Endothelial cell of umbilical vein (primary cell): ENCODE data around the gene ABLIM2. TPM values are rescaled to one million over a fixed set of nuclear protein-coding genes. Genes with fewer than 3 reads are reported as not detected.

Experiments used
- BruUV-seq: library from RNA; stranded (reverse); fragments of 400-500 nt; replicated peaks from 2 replicates; lab custom pipeline; 2021; lab: Mats Ljungman, UMichigan
- CTCF ChIA-PET: fragments of 300-600, 350-600 bp; sonication (Branson Sonifier 250); formaldehyde crosslinking; loops from one replicate; lab custom pipeline; 2021; ENCODE audit warnings: antibody characterized with exemption, inconsistent platforms; lab: Charles Lee
- POLR2A ChIA-PET: fragments of 300-600, 350-600 bp; sonication (Branson Sonifier 250); formaldehyde crosslinking; loops from one replicate; lab custom pipeline; 2021; ENCODE audit warnings: antibody characterized with exemption, inconsistent platforms; lab: Charles Lee
- DNase-seq: peaks from one replicate; pipeline ENCODE4 v3.0.0-alpha.2; 2011; ENCODE audit warnings: low read depth, low spot score
- FAIRE-seq: peaks from 2 replicates; lab custom pipeline; 2011; peaks lifted over from hg19 to GRCh38; lab: Jason Lieb, UNC
- H2AFZ ChIP-seq: 2 replicates; pipeline ENCODE4 v1.6.0; 2012; ENCODE audit warnings: low read depth, low read length, control low read depth, inconsistent platforms
- H3K27ac ChIP-seq: 2 replicates; pipeline ENCODE4 v1.5.1; 2011; ENCODE audit warnings: low read depth, mild to moderate bottlenecking, control low read depth, low read length, moderate library complexity; ENCODE audit not compliant: insufficient read depth
- H3K27me3 ChIP-seq, 2 experiments: 2 replicates each; pipeline versions ENCODE4 v1.6.0 to v1.6.1; 2011; ENCODE audit warnings: low read length in 2 of 2, mixed read lengths in 1 of 2; ENCODE audit not compliant: control insufficient read depth in 2 of 2, insufficient read depth in 2 of 2
- H3K36me3 ChIP-seq, 2 experiments: 2 replicates in 1 of 2; 3 replicates in 1 of 2; pipeline ENCODE4 v1.5.1; 2011; ENCODE audit warnings: low read length in 2 of 2, mild to moderate bottlenecking in 1 of 2, moderate library complexity in 1 of 2; ENCODE audit not compliant: control insufficient read depth in 2 of 2, insufficient read depth in 2 of 2; ENCODE audit errors: extremely low read depth in 1 of 2
- H3K4me1 ChIP-seq: 3 replicates; pipeline ENCODE4 v1.5.1; 2011; ENCODE audit warnings: mild to moderate bottlenecking, low read length; ENCODE audit not compliant: control insufficient read depth, insufficient read depth; ENCODE audit errors: extremely low read depth
- H3K4me2 ChIP-seq: 2 replicates; pipeline ENCODE4 v1.6.1; 2011; ENCODE audit warnings: low read length, control low read depth, mixed read lengths; ENCODE audit not compliant: insufficient read depth
- H3K4me3 ChIP-seq, 3 experiments: fragments of 200-600 bp in 1 of 3; sonication (generic), shearing (Covaris generic) in 1 of 3; replicated peaks in 1 of 3; 2 replicates each; pipeline ENCODE4 v1.5.1; 2011 to 2016; ENCODE audit warnings: control low read depth in 3 of 3, low read length in 3 of 3, mild to moderate bottlenecking in 2 of 3, inconsistent platforms in 1 of 3, low read depth in 1 of 3, moderate library complexity in 1 of 3; ENCODE audit not compliant: insufficient read depth in 1 of 3
- H3K79me2 ChIP-seq: 2 replicates; pipeline ENCODE4 v1.6.0; 2012; ENCODE audit warnings: low read length, inconsistent platforms; ENCODE audit not compliant: control insufficient read depth, insufficient read depth
- H3K9ac ChIP-seq: replicated peaks from 2 replicates; pipeline ENCODE3; 2011; ENCODE audit warnings: low read length, control low read depth; ENCODE audit not compliant: insufficient read depth; ENCODE audit errors: extremely low read depth
- H3K9me1 ChIP-seq: replicated peaks from 3 replicates; pipeline ENCODE4 v1.6.0; 2011; ENCODE audit warnings: mild to moderate bottlenecking, low read length; ENCODE audit not compliant: control insufficient read depth, insufficient read depth; ENCODE audit errors: extremely low read depth
- H3K9me3 ChIP-seq: replicated peaks from 2 replicates; pipeline ENCODE4 v1.5.1; 2012; ENCODE audit warnings: low read length, inconsistent platforms; ENCODE audit not compliant: control insufficient read depth, insufficient read depth
- H4K20me1 ChIP-seq: replicated peaks from 2 replicates; pipeline ENCODE3; 2011; ENCODE audit warnings: mild to moderate bottlenecking, low read length; ENCODE audit not compliant: control insufficient read depth, insufficient read depth; ENCODE audit errors: extremely low read depth
- CTCF ChIP-seq, 2 donors: IDR thresholded peaks; 1 replicate in 1 of 2; 2 replicates in 1 of 2; pipeline ENCODE4 v1.5.1; 2011; ENCODE audit warnings: low read length in 2 of 2, mild to moderate bottlenecking in 2 of 2, moderate library complexity in 2 of 2, control low read depth in 1 of 2, inconsistent platforms in 1 of 2, low read depth in 1 of 2; ENCODE audit not compliant: insufficient read depth in 1 of 2; ENCODE audit errors: extremely low read depth in 1 of 2
- EZH2 ChIP-seq: IDR thresholded peaks from 2 replicates; pipeline ENCODE4 v1.6.1; 2012; ENCODE audit warnings: borderline replicate concordance, low read depth, mild to moderate bottlenecking, moderate library complexity, low read length, inconsistent platforms; ENCODE audit not compliant: severe bottlenecking
- FOS ChIP-seq: IDR thresholded peaks from 2 replicates; pipeline ENCODE4 v1.6.1; 2011; ENCODE audit warnings: mild to moderate bottlenecking, low read length, moderate library complexity, borderline replicate concordance; ENCODE audit not compliant: insufficient read depth
- GATA2 ChIP-seq: IDR thresholded peaks from 2 replicates; pipeline ENCODE4 v1.7.0; 2011; ENCODE audit warnings: low read depth, mild to moderate bottlenecking, moderate library complexity, mixed read lengths, low read length; ENCODE audit not compliant: insufficient read length, insufficient read depth
- JUN ChIP-seq: IDR thresholded peaks from 2 replicates; pipeline ENCODE4 v1.6.1; 2011; ENCODE audit warnings: borderline replicate concordance, low read depth; ENCODE audit not compliant: insufficient read length, insufficient read depth
- MAX ChIP-seq: IDR thresholded peaks from 2 replicates; pipeline ENCODE4 v1.6.1; 2011; ENCODE audit not compliant: insufficient read depth, insufficient read length
- MYC ChIP-seq: IDR thresholded peaks from one replicate; pipeline ENCODE4 v1.6.1; 2011; ENCODE audit warnings: mild to moderate bottlenecking, low read depth, low read length
- POLR2A ChIP-seq: IDR thresholded peaks from 2 replicates; pipeline ENCODE4 v1.6.1; 2012; ENCODE audit warnings: low read depth, mild to moderate bottlenecking, control low read depth, low read length
- POLR2AphosphoS5 ChIP-seq: IDR thresholded peaks from 2 replicates; pipeline ENCODE4 v1.6.1; 2012; ENCODE audit warnings: low read depth, mild to moderate bottlenecking, control low read depth, low read length, moderate library complexity; ENCODE audit not compliant: insufficient read depth
- dilution Hi-C: fragments of 300-500 bp; cut with MboI; formaldehyde crosslinking; loops from one replicate; pipeline ENCODE4 v1.15.0; 2019; ENCODE audit warnings: low sequenced_read_pairs; ENCODE audit not compliant: extremely low pct_ligation_motif_present
- intact Hi-C: fragments of 100-400 bp; cut with micrococcal nuclease; formaldehyde crosslinking; loops from one replicate; pipeline ENCODE4 v1.10.0; 2022
- polyA plus RNA-seq, 4 experiments: library from polyadenylated mRNA; depleted of rRNA in 3 of 4; stranded (reverse) in 3 of 4; unstranded in 1 of 4; fragments of >200 nt; gene quantifications; 2 replicates each; pipeline versions ENCODE4 v1.2.1 to v1.2.3, GENCODE V29; 2011 to 2012; ENCODE audit warnings: missing spikeins in 1 of 4
- total RNA-seq: library from RNA; stranded (reverse); gene quantifications from 2 replicates; pipeline ENCODE4 v1.2.3, GENCODE V29; 2021

ABLIM2 gene
- total and polyA plus RNA-seq, 2 donors (not counting 3 experiments of a cell fraction or from before 2014, with no cell fraction given): 0.28 to 0.66 TPM

- DNase-seq (no peak), FAIRE-seq (no peak)
- Histone ChIP-seq H3K27me3 (no peaks in the 10 kb centered on the region), H2AFZ (no peak overlapping the region), H3K9me3 (no peaks in the 10 kb centered on the region), H3K9ac (no peak overlapping the region), H3K36me3 (no peaks in the 10 kb centered on the region), H3K27ac (no peak overlapping the region), H3K79me2 (no peaks in the 10 kb centered on the region), H4K20me1 (no peaks in the 10 kb centered on the region), H3K4me1 (no peaks in the 10 kb centered on the region), H3K9me1 (no peaks in the 10 kb centered on the region), H3K4me3 (no peak overlapping the region), H3K4me2 (no peak overlapping the region)
- no TSS peak for BruUV-seq
- TF ChIP-seq MYC: no peak
- no peak for TF ChIP-seq JUN
- no peak for TF ChIP-seq POLR2A
- TF ChIP-seq CTCF (IDR thresholded peaks at IDR 0.05; ENCODE audit: extremely low read depth in 1 of 2, insufficient read depth in 1 of 2, low read depth in 1 of 2, low read length in 2 of 2): no peak
- TF ChIP-seq GATA2: no peak
- no peak for TF ChIP-seq MAX
- no peak for TF ChIP-seq EZH2
- TF ChIP-seq POLR2AphosphoS5: no peak
- TF ChIP-seq FOS: no peak
- dilution Hi-C loops: no loop called here
- POLR2A ChIA-PET: interaction anchor here (0.6 kb wide), 1 partner anchor 264 kb away, joined by 5 read pairs; no protein-coding TSS in a partner anchor
- CTCF ChIA-PET: interaction anchor here (1.4 kb wide), 2 partner anchors 9 to 175 kb away, joined by 5 to 7 read pairs; no protein-coding TSS in a partner anchor
- intact Hi-C loops: no loop called here
Observed at GRCh38 chr4:7978907-7979651, 179.5 kb downstream of the ABLIM2 start.
